HG03064 (cell line): ENCODE results near the gene SORCS2.

Source experiments
- ATAC-seq: cut with Tn5 transposase; IDR thresholded peaks from one replicate; pipeline ENCODE4 v1.9.1; 2021; ENCODE audit warnings: low read depth; ENCODE audit not compliant: unreplicated experiment

The SORCS2 gene

DNA sequence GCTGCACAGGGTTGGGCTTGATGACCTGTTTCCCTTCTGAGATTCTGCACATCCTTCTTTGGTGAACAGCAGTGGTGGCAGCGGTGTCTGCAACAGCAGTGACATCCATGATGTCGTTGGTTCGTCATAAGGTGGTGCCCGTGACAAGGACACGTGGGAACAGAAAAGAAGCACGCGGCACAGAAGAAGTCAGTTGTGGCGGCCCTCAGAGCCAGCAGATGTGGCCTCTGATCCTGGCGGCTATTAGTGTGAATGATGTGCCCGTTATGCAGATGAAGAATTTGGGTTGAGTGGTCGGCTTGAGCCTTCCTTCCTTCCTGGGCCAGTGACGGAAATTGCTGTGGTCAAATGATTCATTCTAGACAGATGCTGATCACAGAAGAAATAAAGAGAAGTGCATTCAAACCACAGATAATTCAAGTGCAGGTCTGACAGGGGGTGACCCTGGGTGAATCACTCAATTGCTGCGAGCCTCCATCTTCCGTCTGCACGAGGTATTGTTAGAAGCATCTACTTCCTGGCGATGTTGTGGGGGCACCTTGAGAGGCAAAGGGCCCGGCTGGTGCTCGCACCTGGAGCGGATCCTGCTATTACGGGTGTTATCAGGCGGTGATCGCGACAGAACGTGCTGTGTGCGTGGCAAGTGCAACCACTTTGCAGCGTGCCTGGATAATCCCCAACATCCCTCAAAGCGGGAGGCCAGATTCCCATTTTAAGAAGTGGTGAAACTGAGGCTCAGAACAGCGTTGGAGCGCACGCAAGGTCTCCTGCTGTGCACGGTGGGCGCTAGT lies 457.6 kb downstream of the SORCS2 start:
- no peak for ATAC-seq

DNA sequence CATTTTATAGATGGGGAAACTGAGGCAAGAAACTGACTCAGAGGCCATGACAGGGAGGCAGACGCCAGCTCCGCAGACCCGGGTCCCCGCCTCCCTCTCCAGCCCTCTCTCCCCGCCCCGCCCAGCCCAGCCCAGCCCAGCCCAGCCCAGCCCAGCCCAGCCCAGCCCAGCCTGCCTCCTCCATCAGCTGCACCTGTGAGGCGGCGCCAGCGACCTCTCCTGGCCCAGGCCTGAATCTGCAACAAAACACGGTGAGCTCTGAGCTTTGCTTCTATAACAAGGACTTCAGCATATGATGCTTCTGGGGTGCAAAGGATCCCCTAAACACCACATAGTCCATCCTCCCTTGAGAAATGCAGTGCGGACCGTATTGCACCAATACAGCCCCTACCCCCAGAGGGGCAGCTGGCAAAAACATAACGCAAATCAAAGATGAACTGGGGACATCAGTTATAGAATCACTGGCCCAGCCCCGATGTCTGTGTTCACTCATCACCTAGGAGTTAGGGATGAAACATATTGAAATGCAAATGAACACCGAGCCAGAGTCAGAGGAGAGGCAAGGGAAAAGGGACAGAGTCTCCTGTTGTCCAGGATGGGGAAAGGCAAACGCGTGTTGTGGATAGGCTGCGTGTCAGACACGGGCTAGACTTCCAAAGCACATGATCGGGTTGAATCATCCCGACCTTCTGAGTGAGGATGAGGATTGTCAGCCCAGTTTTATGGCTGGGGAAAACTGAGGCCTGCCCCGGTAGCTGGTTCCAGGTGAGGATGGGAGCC lies 458.5 kb downstream of the SORCS2 start:
- no peak for ATAC-seq

DNA sequence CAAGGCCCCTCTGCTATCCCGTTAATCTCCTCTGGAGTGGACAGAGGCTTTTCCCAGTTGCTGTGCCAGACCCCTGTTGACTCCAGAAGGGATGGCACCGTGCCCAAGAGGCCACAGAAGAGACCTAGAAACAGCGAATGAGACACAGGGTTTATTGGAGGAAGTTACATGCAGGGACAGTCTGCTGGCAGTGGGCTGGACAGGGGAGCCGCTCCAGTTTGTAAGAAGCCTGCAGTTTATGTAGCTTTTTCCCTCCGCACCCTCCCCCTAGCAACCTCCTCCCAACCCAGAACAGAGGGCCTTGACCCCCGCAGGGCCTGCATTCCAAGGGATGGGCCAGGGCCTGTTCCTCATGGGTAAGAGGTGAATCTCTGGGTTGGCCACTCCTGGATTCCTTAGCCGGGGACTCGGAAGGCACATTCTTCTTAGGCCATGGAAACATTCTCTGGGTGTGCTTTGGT lies 459.2 kb downstream of the SORCS2 start:
- ATAC-seq = no peak

- ATAC-seq = no peak
Observed at GRCh38 chr4:7652006-7652405, 459.7 kb downstream of the SORCS2 start.

GRCh38 chr4:7652451-7652881 lies 460.1 kb downstream of the SORCS2 start:
- no peak for ATAC-seq

GRCh38 chr4:7652906-7653305 lies 460.6 kb downstream of the SORCS2 start:
- no peak for ATAC-seq

DNA sequence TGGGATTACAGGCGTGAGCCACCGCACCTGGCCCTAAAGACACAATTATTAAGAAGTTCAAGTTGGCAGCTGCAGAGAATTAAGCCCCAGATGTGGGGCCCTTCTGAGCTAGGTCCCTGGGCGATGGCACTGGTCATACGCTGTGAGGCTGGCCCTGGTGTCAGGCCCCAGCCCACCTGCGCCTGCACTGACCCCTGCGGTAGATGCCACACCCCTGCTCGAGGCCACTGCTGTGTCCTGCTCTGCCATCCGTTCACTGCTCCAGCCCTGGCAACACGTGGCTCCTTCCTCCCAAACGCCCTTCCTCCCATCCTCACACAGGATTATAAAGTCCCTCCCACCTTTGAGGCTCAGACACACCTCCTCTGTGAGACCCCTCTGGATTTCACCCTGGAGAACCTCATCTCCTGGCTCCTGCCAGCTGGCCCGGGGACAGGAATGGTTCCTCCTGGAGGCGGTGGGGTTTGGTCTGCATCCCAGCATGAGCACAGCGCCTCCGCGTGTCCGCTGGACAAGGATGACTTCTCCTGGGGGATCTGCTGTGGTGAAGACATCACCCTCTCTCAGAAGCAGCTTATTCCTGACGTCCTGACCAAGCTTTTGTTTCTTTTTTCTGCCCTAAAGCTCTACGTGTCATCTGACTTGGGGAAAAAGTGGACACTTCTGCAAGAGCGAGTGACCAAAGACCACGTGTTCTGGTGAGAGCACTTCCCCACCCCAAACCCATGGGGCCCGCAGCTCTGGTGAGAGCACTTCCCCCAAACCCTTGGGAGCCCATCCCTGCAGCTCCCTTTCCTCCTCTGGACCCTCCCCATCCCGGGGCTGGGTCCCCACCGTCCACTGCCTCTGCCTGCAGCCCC lies 461.4 kb downstream of the SORCS2 start:
- ATAC-seq = no peak

GRCh38 chr4:7654550-7655445 lies 462.5 kb downstream of the SORCS2 start:
- ATAC-seq = no peak

GRCh38 chr4:7655511-7656243 lies 463.3 kb downstream of the SORCS2 start:
- no peak for ATAC-seq

- no peak for ATAC-seq
Observed at GRCh38 chr4:7656244-7656800, 464.0 kb downstream of the SORCS2 start.

GRCh38 chr4:7657545-7658297 lies 465.4 kb downstream of the SORCS2 start:
- ATAC-seq = no peak

DNA sequence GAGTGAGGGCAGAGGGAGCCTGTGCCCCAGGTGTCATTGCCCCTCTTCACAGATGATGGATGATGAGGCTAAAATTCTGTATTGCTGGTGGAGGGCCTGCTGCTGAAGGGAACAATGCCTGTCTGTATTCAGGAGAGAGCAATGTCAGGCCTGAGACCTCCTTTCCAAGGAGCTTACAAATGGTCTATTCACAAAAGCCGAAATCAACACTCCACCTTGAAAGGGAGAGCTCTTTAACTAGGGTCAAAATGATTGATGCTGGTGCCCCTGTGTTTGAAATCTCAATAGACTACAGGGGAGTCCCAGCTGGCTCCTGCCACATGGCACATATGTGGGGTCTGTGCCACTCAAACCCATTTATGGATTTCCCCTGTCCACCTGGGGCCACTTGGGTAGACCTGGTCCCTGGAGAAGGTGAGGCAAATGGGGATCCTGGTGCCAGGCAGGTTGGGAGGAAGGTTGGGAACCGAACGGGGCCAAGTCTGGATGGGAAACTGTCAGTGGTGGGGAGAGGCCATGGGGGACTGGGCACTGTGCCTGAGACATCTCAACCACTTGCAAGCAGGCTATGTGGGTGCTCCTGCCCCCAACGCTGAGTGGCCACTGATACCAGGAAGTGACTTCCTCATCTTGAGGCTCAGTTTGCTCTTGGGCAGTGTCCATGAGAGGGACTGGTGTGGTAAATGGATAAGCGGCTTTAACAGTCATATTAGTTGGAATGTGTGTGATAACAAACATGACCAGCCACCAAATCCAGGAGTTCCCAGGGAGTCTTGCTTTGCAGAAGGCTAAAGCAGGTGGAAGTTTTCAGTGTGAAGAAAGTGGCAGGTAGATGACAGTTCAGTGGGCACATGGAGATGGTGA lies 466.2 kb downstream of the SORCS2 start:
- ATAC-seq = no peak

DNA sequence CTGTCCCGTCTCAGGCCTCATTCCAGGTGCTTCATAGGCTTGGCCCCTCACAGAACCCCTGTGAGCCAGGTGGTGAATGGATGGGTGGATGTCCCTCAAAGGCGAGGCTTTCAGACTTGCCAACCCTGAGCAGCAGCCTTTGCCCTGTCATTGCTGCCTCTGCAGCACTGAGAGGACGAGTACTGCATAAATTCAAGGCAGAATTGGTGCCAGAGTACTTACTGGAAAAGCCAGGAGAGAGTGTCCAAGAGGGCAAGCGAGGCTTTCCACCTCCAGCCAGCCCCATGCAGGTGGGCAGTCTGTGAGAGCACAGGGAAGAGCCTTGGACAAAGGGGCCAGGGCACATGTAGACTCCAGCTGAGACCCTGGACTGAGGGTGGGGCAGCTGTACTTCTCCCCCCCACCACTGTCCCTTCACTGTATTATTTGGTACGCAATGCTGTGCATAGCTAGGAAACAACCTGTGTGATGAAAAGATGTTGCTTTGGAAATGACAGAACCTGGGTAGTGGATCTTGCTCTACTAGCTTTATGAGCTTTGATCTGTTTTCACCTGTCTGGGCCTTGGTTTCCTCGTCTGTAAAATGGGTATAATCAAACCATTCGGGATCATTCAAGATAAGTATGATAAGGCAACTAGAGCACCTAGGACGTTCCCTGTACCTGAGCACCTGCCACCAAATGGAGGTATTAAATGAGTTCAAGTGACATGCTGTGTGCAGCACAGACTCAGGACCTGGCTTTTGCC lies 467.3 kb downstream of the SORCS2 start:
- ATAC-seq = no peak

DNA sequence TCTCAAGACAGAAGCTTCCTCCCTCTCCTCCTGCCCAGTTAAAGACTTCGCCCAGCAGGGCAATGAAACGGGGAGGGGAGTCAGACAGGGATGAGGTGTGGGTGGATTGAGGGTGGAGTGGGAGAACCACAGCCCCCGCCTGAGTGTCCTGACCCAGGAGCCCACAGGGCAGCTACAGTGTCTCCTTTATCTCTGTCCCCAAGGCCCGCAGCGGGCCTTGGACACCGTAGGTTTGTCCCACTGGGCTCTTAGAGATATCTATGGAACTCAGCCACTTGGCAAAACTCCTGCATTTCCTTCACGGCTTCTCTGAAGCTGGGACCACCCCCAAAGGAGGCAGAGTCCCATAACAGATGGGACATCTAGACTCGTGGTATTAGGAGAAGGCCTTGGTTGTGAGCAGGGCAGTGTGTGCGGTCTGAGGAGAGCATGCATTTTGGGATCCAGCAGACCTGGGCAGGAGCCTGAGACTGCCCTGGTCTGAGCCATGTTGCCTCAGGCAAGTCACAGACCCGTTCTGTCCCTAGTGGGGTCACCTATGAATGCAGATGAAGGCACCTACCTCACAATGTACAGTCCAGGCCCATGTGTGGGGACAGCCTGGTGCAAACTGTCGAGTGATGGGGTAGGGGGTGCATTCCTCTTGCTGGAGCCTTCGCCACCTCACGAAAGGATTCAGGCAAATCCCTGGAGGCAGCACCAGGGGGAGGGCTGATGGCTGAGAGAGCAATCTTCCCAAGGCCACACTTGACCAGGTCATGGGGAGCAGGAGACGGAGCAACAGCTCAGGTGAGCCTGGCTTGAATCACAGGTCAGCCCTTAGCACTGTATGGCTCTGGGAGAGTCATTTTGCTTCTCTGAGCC lies 468.1 kb downstream of the SORCS2 start:
- no peak for ATAC-seq

DNA sequence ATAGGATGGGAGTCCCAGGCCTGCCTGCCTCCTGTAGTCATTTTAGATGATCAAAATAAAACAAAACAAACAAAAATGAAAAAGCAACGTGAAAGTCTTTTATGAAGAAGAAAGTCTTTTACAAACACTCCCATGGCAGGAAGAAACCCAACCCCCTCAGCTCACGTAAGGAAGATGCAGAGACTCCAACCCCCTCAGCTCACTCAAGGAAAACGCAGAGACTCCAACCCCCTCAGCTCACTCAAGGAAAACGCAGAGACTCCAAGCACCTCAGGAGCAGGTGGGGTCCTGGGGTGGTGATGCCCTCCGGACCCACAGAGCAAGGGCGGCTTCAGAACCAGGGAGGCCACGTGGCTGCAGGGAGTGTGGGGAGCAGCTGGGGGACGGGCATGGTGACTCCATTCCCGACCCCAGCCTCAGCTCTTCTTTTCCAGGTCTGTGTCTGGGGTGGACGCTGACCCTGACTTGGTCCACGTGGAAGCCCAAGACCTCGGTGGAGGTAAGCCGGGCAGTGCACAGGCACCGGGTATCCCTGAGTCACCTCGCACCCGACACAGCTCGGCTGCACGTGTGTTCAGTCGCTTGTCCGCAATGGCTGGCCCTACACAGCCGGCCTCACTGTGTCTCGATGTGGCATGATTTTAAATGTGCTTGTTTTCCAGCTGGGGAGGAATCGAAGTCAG lies 468.9 kb downstream of the SORCS2 start:
- no peak for ATAC-seq
